Body of pancreas (tissue), 4 donors: ENCODE results near the gene ATF2.

Experiments
- CTCF ChIP-seq, 7 experiments: fragments of 450-650 bp in 4 of 7; fragments of 200-600 bp in 3 of 7; sonication (generic) in 3 of 7; IDR thresholded peaks; one replicate each; pipeline ENCODE4 v1.5.1; 2016 to 2019; ENCODE audit warnings: antibody characterized with exemption in 7 of 7
- POLR2A ChIP-seq, 3 donors: fragments of 450-650 bp; IDR thresholded peaks; one replicate each; pipeline ENCODE4 v1.6.1; 2016; ENCODE audit warnings: antibody characterized with exemption in 3 of 3, mild to moderate bottlenecking in 2 of 3

GRCh38 chr2:175039490-175039889 lies 128.5 kb downstream of the ATF2 start:
- TF ChIP-seq CTCF (IDR thresholded peaks at IDR 0.05) (no peak), POLR2A (IDR thresholded peaks at IDR 0.05) (no peak)
